DMS53 (cell line): ENCODE measurements around the gene TAL1.
"Not testable (repeated sequence)": the region's sequence is repeated elsewhere in the genome, so short reads cannot be mapped to it uniquely, and the experiment has no call there.

Experiments
- DNase-seq: peaks from one replicate; lab custom pipeline; 2025; lab: John Stamatoyannopoulos, UW

TAL1 gene

GRCh38 chr1:47232187-47232874 is at the start of gene TAL1:
TSS of gene TAL1 (minus strand) at chr1:47232225. CDS start at chr1:47225888, 6,337 bp downstream.
- DNase-seq = no peak

- DNase-seq = no peak
These were observed 48.1 kb upstream of the TAL1 start for GRCh38 chr1:47280142-47280541.

GRCh38 chr1:47276850-47277249 is 44.8 kb upstream of the TAL1 start:
- DNase-seq = no peak

- not testable (repeated sequence) for DNase-seq
These were observed 43.8 kb upstream of the TAL1 start for GRCh38 chr1:47275811-47276210.

- not testable (repeated sequence) for DNase-seq
These were observed 33.5 kb upstream of the TAL1 start for GRCh38 chr1:47265529-47265928.

GRCh38 chr1:47262787-47263413 is 30.9 kb upstream of the TAL1 start:
- DNase-seq = peak; percentile 86

GRCh38 chr1:47257224-47257623 is 25.2 kb upstream of the TAL1 start:
- no peak for DNase-seq

GRCh38 chr1:47252795-47253194 is 20.8 kb upstream of the TAL1 start:
- no peak for DNase-seq

GRCh38 chr1:47252369-47252768 is 20.3 kb upstream of the TAL1 start:
- no peak for DNase-seq

GRCh38 chr1:47249755-47250154 is 17.7 kb upstream of the TAL1 start:
- peak; percentile 26 for DNase-seq

- no peak for DNase-seq
These were observed 12.4 kb upstream of the TAL1 start for GRCh38 chr1:47244339-47244862.

- no peak for DNase-seq
These were observed 11.9 kb upstream of the TAL1 start for GRCh38 chr1:47243910-47244309.

GRCh38 chr1:47241114-47242113 is 9.4 kb upstream of the TAL1 start:
- no peak for DNase-seq

- DNase-seq = no peak
These were observed 7.0 kb upstream of the TAL1 start for GRCh38 chr1:47238935-47239592.

GRCh38 chr1:47235806-47236205 is 3.8 kb upstream of the TAL1 start:
- DNase-seq = no peak

GRCh38 chr1:47235241-47235681 is 3.2 kb upstream of the TAL1 start:
- no peak for DNase-seq

GRCh38 chr1:47233186-47233585 is 1.2 kb upstream of the TAL1 start:
- no peak for DNase-seq

GRCh38 chr1:47231301-47232186 is 481 bp downstream of the TAL1 start:
- DNase-seq = peak; percentile 37

- DNase-seq = peak; percentile 52
These were observed 1.2 kb downstream of the TAL1 start for GRCh38 chr1:47230692-47231300.
